Measurements from ENCODE around the gene EEA1.

Gene EEA1

GRCh38 chr12:92785563-92785950 lies 143.5 kb downstream of the EEA1 start:
- H3K27me3 Mint-ChIP-seq, result no peaks in the 10 kb centered on the region
- no peak overlapping the region for H3K4me3 Mint-ChIP-seq
- CTCF ChIA-PET, result interaction anchor here (0.6 to 2.0 kb wide), 8 partner anchors 13 to 1194 kb away, joined by 3 to 13 read pairs (median 3); no protein-coding TSS in a partner anchor
- peaks cover 7% of the 10 kb centered on the region for H3K4me1 Mint-ChIP-seq
- H3K36me3 Mint-ChIP-seq, result peaks cover 19% of the 10 kb centered on the region
- H3K27ac Mint-ChIP-seq, result no peak overlapping the region
- peaks cover 3% of the 10 kb centered on the region for H3K9me3 Mint-ChIP-seq
- DNase-seq, result no peak

GRCh38 chr12:92784797-92785562 lies 144.1 kb downstream of the EEA1 start:
- H3K9me3 Mint-ChIP-seq, result no peaks in the 10 kb centered on the region
- peak; percentile 38 for DNase-seq
- H3K27ac Mint-ChIP-seq, result no peak overlapping the region

GRCh38 chr12:92784356-92784755 lies 144.7 kb downstream of the EEA1 start:
- peaks cover 8% of the 10 kb centered on the region for H3K36me3 Mint-ChIP-seq
- H3K4me1 Mint-ChIP-seq, result peaks cover 7% of the 10 kb centered on the region
- no peak overlapping the region for H3K27ac Mint-ChIP-seq
- H3K27me3 Mint-ChIP-seq, result no peaks in the 10 kb centered on the region
- no peak for DNase-seq
- CTCF ChIA-PET, result interaction anchor here (0.9 to 2.0 kb wide), 4 partner anchors 198 to 613 kb away, joined by 3 to 13 read pairs (median 6); no protein-coding TSS in a partner anchor
- H3K9me3 Mint-ChIP-seq, result no peaks in the 10 kb centered on the region
- no peak overlapping the region for H3K4me3 Mint-ChIP-seq

More at GRCh38 chr12:92784797-92785562, 144.1 kb downstream of the EEA1 start:
- CTCF ChIA-PET, result interaction anchor here (0.6 to 2.0 kb wide), 8 partner anchors 14 to 1194 kb away, joined by 3 to 13 read pairs (median 3); no protein-coding TSS in a partner anchor
- Mint-ChIP-seq H3K27me3 (no peaks in the 10 kb centered on the region), H3K36me3 (peaks cover 13% of the 10 kb centered on the region), H3K4me3 (no peak overlapping the region), H3K4me1 (peaks cover 7% of the 10 kb centered on the region)

GRCh38 chr12:92779902-92780301 lies 149.2 kb downstream of the EEA1 start:
- no peaks in the 10 kb centered on the region for H3K9me3 Mint-ChIP-seq
- H3K27me3 Mint-ChIP-seq, result no peaks in the 10 kb centered on the region
- H3K4me1 Mint-ChIP-seq, result peaks cover 7% of the 10 kb centered on the region
- H3K36me3 Mint-ChIP-seq, result peaks cover 19% of the 10 kb centered on the region
- H3K4me3 Mint-ChIP-seq, result no peak overlapping the region
- H3K27ac Mint-ChIP-seq, result no peak overlapping the region
- CTCF ChIA-PET, result no interaction called here
- DNase-seq, result no peak

- Mint-ChIP-seq H3K4me3 (no peak overlapping the region), H3K9me3 (no peaks in the 10 kb centered on the region), H3K4me1 (no peaks in the 10 kb centered on the region), H3K27ac (no peak overlapping the region), H3K36me3 (peaks cover 22% of the 10 kb centered on the region), H3K27me3 (no peaks in the 10 kb centered on the region)
- CTCF ChIA-PET, result no interaction called here
- no peak for DNase-seq
Measured at GRCh38 chr12:92778525-92778924, 150.6 kb downstream of the EEA1 start.

GRCh38 chr12:92775416-92775815 lies 153.7 kb downstream of the EEA1 start:
- no peak overlapping the region for H3K4me3 Mint-ChIP-seq
- H3K27me3 Mint-ChIP-seq, result no peaks in the 10 kb centered on the region
- no peaks in the 10 kb centered on the region for H3K9me3 Mint-ChIP-seq
- no peak for DNase-seq
- peaks cover 9% of the 10 kb centered on the region for H3K4me1 Mint-ChIP-seq
- CTCF ChIA-PET, result no interaction called here
- peaks cover 22% of the 10 kb centered on the region for H3K36me3 Mint-ChIP-seq
- no peak overlapping the region for H3K27ac Mint-ChIP-seq

GRCh38 chr12:92771001-92771400 lies 158.1 kb downstream of the EEA1 start:
- Mint-ChIP-seq H3K27me3 (no peaks in the 10 kb centered on the region), H3K9me3 (no peaks in the 10 kb centered on the region), H3K36me3 (peaks cover 5% of the 10 kb centered on the region), H3K4me1 (peaks cover 39% of the 10 kb centered on the region), H3K4me3 (no peak overlapping the region), H3K27ac (no peak overlapping the region)
- CTCF ChIA-PET, result no interaction called here
- DNase-seq, result no peak

GRCh38 chr12:92769124-92769901 lies 159.8 kb downstream of the EEA1 start:
- Mint-ChIP-seq H3K9me3 (no peaks in the 10 kb centered on the region), H3K4me3 (no peak overlapping the region), H3K4me1 (peaks cover 39% of the 10 kb centered on the region), H3K36me3 (peaks cover 2% of the 10 kb centered on the region), H3K27ac (peak overlapping the region; percentile 64), H3K27me3 (no peaks in the 10 kb centered on the region)
- CTCF ChIA-PET, result interaction anchor here (0.6 to 1.4 kb wide), 2 partner anchors 14 to 250 kb away, joined by 3 read pairs; no protein-coding TSS in a partner anchor
- DNase-seq, result no peak

GRCh38 chr12:92765871-92766270 lies 163.2 kb downstream of the EEA1 start:
- Mint-ChIP-seq H3K4me1 (peaks cover 33% of the 10 kb centered on the region), H3K4me3 (no peak overlapping the region), H3K27me3 (peaks cover 5% of the 10 kb centered on the region), H3K9me3 (no peaks in the 10 kb centered on the region), H3K27ac (no peak overlapping the region), H3K36me3 (no peaks in the 10 kb centered on the region)
- CTCF ChIA-PET, result no interaction called here
- no peak for DNase-seq

GRCh38 chr12:92764831-92765230 lies 164.3 kb downstream of the EEA1 start:
- Mint-ChIP-seq H3K27me3 (peaks cover 5% of the 10 kb centered on the region), H3K4me1 (peaks cover 25% of the 10 kb centered on the region), H3K36me3 (no peaks in the 10 kb centered on the region), H3K27ac (no peak overlapping the region), H3K9me3 (no peaks in the 10 kb centered on the region), H3K4me3 (no peak overlapping the region)
- CTCF ChIA-PET, result interaction anchor here (0.6 kb wide), 1 partner anchor 503 kb away, joined by 3 read pairs; no protein-coding TSS in a partner anchor
- no peak for DNase-seq

- no peak overlapping the region for H3K4me3 Mint-ChIP-seq
Measured at GRCh38 chr12:92762773-92763172, 166.3 kb downstream of the EEA1 start.

GRCh38 chr12:92759634-92760268 lies 169.3 kb downstream of the EEA1 start:
- peaks cover 19% of the 10 kb centered on the region for H3K27me3 Mint-ChIP-seq
- no peak for DNase-seq
- no peaks in the 10 kb centered on the region for H3K36me3 Mint-ChIP-seq
- H3K4me1 Mint-ChIP-seq, result peaks cover 2% of the 10 kb centered on the region
- no peak overlapping the region for H3K27ac Mint-ChIP-seq
- H3K4me3 Mint-ChIP-seq, result no peak overlapping the region
- H3K9me3 Mint-ChIP-seq, result no peaks in the 10 kb centered on the region
- CTCF ChIA-PET, result no interaction called here

More at GRCh38 chr12:92762773-92763172, 166.3 kb downstream of the EEA1 start:
- DNase-seq, result no peak
- CTCF ChIA-PET, result no interaction called here
- Mint-ChIP-seq H3K9me3 (no peaks in the 10 kb centered on the region), H3K36me3 (no peaks in the 10 kb centered on the region), H3K4me1 (peaks cover 4% of the 10 kb centered on the region), H3K27me3 (peaks cover 11% of the 10 kb centered on the region), H3K27ac (no peak overlapping the region)

- Mint-ChIP-seq H3K27me3 (peaks cover 22% of the 10 kb centered on the region), H3K4me3 (no peak overlapping the region), H3K27ac (no peak overlapping the region), H3K36me3 (no peaks in the 10 kb centered on the region), H3K9me3 (no peaks in the 10 kb centered on the region), H3K4me1 (peaks cover 2% of the 10 kb centered on the region)
- no peak for DNase-seq
- CTCF ChIA-PET, result no interaction called here
Measured at GRCh38 chr12:92757597-92758121, 171.4 kb downstream of the EEA1 start.
